ENCODE data around the gene PALD1. TPM values are rescaled to one million over a fixed set of nuclear protein-coding genes. Genes with fewer than 3 reads are reported as not detected.

The PALD1 gene
- total RNA-seq, 4 donors from 2014 or later = 1.4 to 5.2 (median 4.0) TPM

- intact Hi-C loops (cut with DNase I; ENCODE audit: low total_unique reads) = no loop called here
- Histone ChIP-seq H3K9me3 (no peaks in the 10 kb centered on the region), H3K4me1 (peaks cover 3 to 22% (median 20%) of the 10 kb centered on the region in 4 donors), H3K27me3 (peaks cover 24% of the 10 kb centered on the region), H3K4me3 (no peak overlapping the region), H3K36me3 (no peaks in the 10 kb centered on the region), H3K27ac (no peak overlapping the region)
- in situ Hi-C loops (cut with MboI; ENCODE audit: low pct_ligation_motif_present in 1 of 4, low pct_unique_long_range_greater_than_20kb in 1 of 4, low sequenced_read_pairs in 3 of 4) = loop anchor here in 2 of 4 donors (25.0 kb wide), 1 partner anchor 288 kb away; no protein-coding TSS in a partner anchor
- 91 to 93% methylated on average over 2 of the region's 2 CpGs for WGBS, 2 donors (ENCODE audit: low coverage in 1 of 2)
- TF ChIP-seq POLR2A (IDR thresholded peaks at IDR 0.05) = no peak
- TF ChIP-seq EP300 (IDR thresholded peaks at IDR 0.05; ENCODE audit: low read depth) = no peak
- TF ChIP-seq POLR2AphosphoS5 (IDR thresholded peaks at IDR 0.05) = no peak
- TF ChIP-seq CTCF (IDR thresholded peaks at IDR 0.05) = no peak
- no peak for DNase-seq
These were observed 3.8 kb upstream of the PALD1 start for GRCh38 chr10:70474780-70475179.

- H3K4me3 ChIP-seq = no peak overlapping the region
- peaks cover 24% of the 10 kb centered on the region for H3K27me3 ChIP-seq
- no peak for TF ChIP-seq CTCF (IDR thresholded peaks at IDR 0.05)
- TF ChIP-seq EP300 (IDR thresholded peaks at IDR 0.05; ENCODE audit: low read depth) = no peak
- no peak for TF ChIP-seq POLR2A (IDR thresholded peaks at IDR 0.05)
- no peak for TF ChIP-seq POLR2AphosphoS5 (IDR thresholded peaks at IDR 0.05)
- H3K36me3 ChIP-seq = no peaks in the 10 kb centered on the region
- intact Hi-C loops (cut with DNase I; ENCODE audit: low total_unique reads) (no loop called here), in situ Hi-C loops (cut with MboI; ENCODE audit: low pct_ligation_motif_present in 1 of 4, low pct_unique_long_range_greater_than_20kb in 1 of 4, low sequenced_read_pairs in 3 of 4) (no loop called here)
- DNase-seq = no peak
- WGBS, 2 donors (ENCODE audit: low coverage in 1 of 2) = 76 to 78% methylated on average over 4 to 8 of the region's 8 CpGs
- H3K27ac ChIP-seq = no peak overlapping the region
- H3K4me1 ChIP-seq = peaks cover 12 to 30% (median 26%) of the 10 kb centered on the region in 4 donors
- no peaks in the 10 kb centered on the region for H3K9me3 ChIP-seq
These were observed 2.9 kb upstream of the PALD1 start for GRCh38 chr10:70475661-70476060.

GRCh38 chr10:70476249-70477035 lies 2.1 kb upstream of the PALD1 start:
- in situ Hi-C loops (cut with MboI; ENCODE audit: low pct_ligation_motif_present in 1 of 4, low pct_unique_long_range_greater_than_20kb in 1 of 4, low sequenced_read_pairs in 3 of 4) = no loop called here
- H3K4me3 ChIP-seq = no peak overlapping the region
- H3K36me3 ChIP-seq = no peaks in the 10 kb centered on the region
- no peak overlapping the region for H3K27ac ChIP-seq
- DNase-seq = no peak
- TF ChIP-seq POLR2A (IDR thresholded peaks at IDR 0.05) (no peak), POLR2AphosphoS5 (IDR thresholded peaks at IDR 0.05) (no peak), EP300 (IDR thresholded peaks at IDR 0.05; ENCODE audit: low read depth) (no peak), CTCF (IDR thresholded peaks at IDR 0.05) (no peak)
- peaks cover 24% of the 10 kb centered on the region for H3K27me3 ChIP-seq
- H3K4me1 ChIP-seq = peaks cover 12 to 34% (median 26%) of the 10 kb centered on the region in 4 donors
- intact Hi-C loops (cut with DNase I; ENCODE audit: low total_unique reads) = no loop called here
- 57% methylated on average over 7 of the region's 7 CpGs; no CpG with 5 or more reads in 1 of the 2 donors for WGBS, 2 donors (ENCODE audit: low coverage in 1 of 2)
- no peaks in the 10 kb centered on the region for H3K9me3 ChIP-seq

- H3K36me3 ChIP-seq = no peaks in the 10 kb centered on the region
- peak overlapping the region in 3 of 4 donors; percentile 42 to 66 (median 54) for H3K4me3 ChIP-seq
- in situ Hi-C loops (cut with MboI; ENCODE audit: low pct_ligation_motif_present in 1 of 4, low pct_unique_long_range_greater_than_20kb in 1 of 4, low sequenced_read_pairs in 3 of 4) = no loop called here
- TF ChIP-seq POLR2AphosphoS5 (IDR thresholded peaks at IDR 0.05) (no peak), POLR2A (IDR thresholded peaks at IDR 0.05) (no peak), EP300 (IDR thresholded peaks at IDR 0.05; ENCODE audit: low read depth) (no peak), CTCF (IDR thresholded peaks at IDR 0.05) (no peak)
- peak overlapping the region; percentile 61 to 80 (median 70) for H3K27ac ChIP-seq
- no peaks in the 10 kb centered on the region for H3K9me3 ChIP-seq
- H3K27me3 ChIP-seq = peaks cover 24% of the 10 kb centered on the region
- peak; percentile 23 for DNase-seq
- peaks cover 17 to 46% (median 32%) of the 10 kb centered on the region in 4 donors for H3K4me1 ChIP-seq
- whole genome bisulfite sequencing, 2 donors (ENCODE audit: low coverage in 1 of 2) = 12% methylated on average over 21 of the region's 27 CpGs; no CpG with 5 or more reads in 1 of the 2 donors
- intact Hi-C loops (cut with DNase I; ENCODE audit: low total_unique reads) = no loop called here
These were observed 855 bp upstream of the PALD1 start for GRCh38 chr10:70477661-70478162.
